GF-D8 (cell line): ENCODE results near the gene NWD2.

Experiments
- DNase-seq: peaks from one replicate; lab custom pipeline; 2025; lab: John Stamatoyannopoulos, UW

The NWD2 gene

DNA sequence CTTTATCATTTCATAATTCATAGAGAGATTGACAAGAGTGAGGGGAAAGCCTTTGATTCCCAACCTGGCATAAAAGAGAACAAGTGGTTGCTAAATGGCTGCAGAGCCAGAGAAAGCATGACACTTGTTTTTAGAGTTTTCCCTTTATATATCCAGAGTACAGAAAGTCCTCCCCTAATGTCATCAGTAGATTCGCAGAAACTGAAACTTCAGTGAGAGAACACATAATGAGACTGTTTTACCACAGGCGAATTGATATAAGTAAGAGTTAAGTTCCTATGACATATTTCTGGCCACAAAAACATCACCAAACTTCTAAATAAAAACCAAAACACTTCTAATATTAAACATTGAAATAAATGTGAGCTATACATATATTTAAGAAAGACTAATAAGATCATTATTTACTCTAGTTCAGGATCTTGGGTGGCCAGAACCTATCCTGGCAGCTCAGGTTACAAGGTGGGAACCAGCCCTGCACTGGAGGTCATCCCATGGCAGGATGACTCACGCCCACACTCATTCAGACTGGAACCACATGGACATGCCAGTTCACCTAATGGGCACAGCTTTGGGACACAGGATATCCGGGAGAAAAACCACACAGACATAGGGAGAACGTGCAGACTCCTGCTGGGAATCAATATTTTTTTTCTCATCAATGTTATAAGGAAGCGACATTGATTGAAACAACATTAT, 35.5 kb downstream of the NWD2 start:
- no peak for DNase-seq

DNA sequence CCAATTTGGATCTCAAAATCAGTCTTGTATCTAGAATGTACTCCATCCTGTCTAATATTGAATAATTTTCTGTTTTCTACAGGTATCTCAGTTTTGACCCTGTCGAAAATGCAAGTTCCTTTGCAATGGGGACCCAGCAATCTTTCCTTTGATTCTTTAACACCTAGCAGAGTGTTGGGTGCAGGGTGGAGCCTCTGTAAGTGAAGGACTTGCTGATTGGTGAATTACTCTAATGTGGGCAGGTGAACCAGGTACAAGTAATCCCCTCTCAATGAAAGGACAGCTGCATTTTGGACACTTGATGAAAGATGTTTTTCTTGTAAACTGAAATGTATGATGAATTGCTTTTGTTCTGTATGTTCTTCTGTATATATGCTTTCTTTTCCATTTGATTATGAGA, 54.9 kb downstream of the NWD2 start:
- no peak for DNase-seq

DNA sequence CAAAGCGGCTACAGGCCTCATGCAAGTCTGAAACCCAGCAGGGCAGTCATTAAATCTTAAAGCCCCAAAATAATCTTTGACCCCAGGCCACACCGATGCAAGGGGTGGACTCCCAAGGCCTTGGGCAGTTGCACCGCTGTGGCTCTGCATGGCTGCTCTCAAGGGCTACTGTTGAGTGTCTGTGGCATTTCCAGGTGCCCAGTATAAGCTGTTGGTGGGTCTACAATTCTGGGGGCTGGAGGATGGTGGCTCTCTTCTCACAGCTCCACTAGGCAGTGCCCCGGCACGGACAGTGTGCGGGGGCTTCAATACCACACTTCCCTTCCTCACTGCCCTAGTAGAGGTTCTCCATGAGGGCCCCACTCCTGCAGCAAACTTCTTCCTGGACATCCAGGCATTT, 60.1 kb downstream of the NWD2 start:
- DNase-seq = no peak

DNA sequence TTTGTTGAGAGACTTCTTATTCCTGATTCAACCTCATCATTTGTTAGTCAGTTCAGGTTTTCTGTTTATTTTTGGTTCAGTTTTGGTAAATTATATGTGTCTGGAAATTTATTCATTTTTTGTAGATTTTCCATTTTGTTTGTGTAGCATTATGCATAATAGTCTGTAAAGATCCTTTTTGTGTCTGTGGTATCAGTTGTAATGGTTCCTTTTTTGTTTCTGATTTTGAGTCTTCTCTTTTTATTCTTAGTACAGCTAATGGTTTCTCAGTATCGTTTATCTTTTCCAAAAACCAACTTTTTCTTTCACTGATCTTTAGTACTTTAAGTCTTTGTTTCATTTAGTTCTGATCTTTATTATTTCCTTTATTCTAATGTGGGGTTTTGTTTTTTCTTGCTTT, 61.4 kb downstream of the NWD2 start:
- no peak for DNase-seq

DNA sequence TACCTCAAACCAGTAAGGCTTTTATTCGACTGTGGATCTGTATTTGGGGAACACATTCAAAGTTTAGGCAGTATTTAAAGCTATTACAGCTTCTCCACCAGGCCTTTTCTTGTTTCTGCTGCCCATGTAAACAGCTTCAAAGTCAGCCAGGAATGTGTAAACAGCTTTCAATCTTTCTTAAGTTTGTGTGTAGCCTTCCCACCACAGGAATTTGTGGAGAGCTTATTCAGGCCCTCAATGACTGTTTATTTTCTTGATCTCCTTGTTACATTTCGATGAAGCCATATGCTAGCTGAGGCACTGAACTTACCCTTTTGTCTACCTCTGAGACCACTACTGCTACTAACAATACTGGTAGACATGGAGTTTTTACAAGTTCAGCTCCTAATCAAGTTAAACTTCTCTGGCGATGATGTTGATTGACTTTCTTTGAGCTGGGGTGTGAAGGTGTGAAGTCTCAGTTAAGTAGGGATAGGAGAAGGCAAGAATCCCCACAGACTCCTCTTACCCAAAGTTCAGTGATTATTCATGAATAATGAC, 72.6 kb downstream of the NWD2 start:
- DNase-seq = no peak

DNA sequence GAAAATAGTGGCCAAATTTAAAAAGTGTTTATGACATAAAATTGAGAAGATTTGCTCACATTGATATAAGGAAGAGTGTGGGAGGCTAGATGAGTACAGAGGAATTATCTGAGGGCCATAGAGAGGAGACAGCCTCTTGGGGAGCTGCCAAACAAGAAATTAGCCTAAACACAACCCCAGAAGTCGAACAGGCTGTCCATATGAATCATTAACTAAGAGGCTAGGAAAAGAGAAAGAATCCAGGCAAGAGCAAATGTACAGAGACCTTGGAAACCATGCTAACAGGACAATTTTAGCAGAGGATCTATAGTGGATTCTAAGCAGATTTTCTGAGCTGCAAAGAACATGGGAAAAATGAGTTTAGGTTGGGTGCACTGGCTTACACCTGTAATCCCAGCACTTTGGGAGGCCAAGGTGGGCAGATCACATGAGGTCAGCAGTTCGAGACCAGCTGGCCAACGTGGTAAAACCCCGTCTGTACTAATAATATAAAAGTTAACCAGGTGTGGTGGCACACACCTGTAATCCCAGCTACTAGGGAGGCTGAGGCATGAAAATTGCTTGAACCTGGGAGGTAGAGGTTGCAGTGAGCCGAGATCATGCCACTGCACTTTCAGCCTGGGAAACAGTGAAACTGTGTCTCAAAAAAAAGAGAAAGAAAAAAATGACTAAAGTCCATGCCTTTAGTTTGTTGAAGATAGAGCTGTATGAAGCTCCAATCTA, 76.1 kb downstream of the NWD2 start:
- no peak for DNase-seq

DNA sequence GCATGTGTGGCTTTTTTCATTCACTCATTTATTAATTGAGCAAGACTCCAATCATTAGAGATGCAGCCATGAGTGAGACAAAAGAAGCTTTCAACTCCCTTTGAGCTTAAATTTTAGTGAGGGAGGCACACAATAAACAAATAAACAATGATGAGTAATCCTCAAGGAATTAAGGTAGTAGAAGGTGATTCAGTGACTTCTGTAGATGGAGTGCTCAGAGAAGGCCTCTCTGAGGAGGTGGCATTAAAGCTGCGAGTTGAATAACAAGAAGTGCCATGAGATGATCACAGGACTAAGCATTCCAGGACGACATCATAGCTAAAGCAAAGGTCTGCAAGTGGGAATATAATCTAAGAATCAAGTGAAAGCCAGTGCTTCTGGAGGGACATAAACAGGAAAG, 77.6 kb downstream of the NWD2 start:
- no peak for DNase-seq

DNA sequence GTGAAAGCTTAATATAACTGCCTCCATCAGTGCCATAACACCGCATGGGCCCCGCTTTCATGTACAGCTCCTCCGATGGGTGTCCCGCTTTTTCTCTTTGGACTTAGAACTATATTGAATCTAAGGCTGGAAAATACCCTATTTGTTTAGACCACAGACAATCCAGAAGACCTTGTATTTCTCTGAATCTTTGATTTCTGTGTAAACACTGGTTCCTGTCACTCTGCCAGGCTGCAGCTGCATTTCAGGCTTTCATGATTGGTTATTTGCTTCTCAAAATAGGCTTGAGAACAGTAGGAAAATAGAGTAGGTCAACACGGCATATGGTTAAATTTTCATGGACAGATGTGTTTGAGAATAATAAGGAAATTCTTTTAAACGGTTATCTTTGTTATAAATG, 80.0 kb downstream of the NWD2 start:
- DNase-seq = no peak

DNA sequence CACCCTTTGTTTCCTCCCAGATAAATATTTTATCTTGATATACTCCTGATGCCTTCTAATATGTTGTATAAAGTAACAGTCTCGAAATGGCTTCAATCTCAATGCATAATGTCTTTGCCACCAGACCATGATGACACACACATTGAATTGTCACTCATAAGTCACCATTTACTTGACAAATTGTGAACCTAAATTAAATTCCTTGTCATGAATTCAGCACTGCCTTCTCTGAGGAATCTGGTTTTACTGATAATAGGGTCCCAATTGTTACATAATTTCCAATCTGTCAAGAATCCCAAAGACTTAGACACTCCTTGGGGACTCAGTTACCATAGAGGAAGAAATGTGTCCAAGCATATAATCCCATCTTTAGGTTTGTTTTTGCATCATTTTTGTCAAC, 82.3 kb downstream of the NWD2 start:
- no peak for DNase-seq

DNA sequence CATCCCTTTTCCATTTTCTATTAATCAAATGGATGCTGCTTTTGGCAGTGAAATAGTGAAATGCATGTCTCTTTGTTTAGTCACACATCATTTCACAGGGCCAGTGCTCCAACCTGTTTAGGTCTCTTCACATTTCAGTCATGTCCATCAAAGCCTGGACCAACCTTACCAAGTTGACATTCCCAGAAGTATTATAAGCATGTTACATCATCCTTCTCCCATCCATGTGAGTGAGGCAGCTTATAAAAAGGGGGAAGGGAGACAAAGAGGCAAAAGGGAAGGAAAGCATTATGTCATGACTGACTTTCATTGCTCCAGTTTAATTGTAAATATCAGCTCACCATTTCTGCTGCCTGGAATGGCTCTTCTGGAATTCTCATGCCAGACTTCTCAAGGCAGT, 94.4 kb downstream of the NWD2 start:
- no peak for DNase-seq

DNA sequence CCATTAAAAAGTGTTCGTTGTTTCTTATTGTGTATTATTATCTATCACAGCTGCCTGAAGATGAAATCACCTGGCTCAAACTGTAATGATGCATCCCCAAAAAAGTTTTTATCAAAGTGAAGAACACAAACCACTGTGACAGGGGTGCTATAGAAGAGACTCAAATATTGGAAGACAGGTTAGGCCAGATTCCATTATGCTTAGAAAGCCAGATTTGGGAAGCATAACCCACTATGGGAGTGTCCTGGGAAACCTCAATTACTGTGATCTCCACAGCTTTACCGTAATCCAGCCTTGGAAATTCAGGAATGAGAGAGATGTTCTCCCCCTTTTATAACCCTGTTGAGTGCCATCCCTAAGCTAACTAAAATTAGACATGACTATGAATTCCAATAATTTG, 114.2 kb downstream of the NWD2 start:
- DNase-seq = no peak

DNA sequence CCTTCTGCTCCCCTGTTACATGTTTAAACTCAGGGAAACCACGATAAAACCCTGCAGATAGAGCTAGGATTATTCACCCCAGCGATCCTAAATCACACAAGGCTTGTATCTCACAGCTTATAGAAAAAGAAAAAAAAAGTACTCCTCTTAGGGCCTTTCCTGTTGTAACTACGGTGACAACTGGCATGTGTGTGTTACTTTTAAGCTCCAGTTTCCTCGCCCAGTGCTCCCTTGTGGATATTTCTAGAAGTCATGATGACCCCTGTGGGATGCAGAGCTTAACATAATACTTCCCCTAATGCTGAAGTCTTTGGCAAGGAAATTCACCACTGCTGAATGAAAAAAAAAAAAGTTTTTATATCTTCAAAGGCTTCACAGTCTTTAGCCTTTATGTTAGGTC, 114.7 kb downstream of the NWD2 start:
- DNase-seq = no peak

DNA sequence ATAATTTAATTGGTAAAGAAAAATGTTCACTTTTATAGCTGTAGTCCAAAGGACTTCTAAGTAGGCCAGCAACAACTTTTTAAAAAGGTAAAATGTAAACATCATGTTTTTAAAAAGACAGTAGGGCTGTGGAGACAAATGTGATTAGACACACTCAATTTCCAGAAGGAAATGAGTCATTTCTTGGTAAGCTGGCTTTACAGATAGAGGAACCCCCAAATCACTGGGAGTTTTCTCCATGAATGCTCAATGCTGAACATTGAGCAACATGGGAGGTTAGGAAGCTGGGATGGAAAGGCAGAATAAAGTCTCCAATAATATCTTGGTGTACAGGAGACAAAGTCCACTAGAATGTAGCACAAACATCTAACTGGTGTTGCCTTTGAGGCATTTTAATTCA, 121.3 kb downstream of the NWD2 start:
- DNase-seq = no peak

DNA sequence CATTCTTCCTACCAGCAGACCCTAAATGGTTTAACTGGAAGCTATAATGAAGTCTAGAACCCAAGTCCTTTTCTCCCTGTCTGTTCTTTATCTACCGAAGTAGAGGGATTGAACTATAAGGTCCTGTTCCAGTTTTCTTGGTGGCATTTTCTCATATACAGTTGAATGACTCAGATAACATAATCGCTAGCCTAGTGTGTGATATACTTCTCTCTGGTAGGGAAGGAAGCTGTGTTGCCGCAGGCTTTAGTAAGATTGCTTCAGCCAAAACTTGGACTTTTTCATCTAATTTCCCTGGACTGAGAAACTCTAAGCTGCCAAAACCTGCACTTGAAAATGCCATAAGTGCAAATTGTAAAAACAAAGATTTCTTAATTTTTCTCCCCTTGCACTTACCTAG, 123.4 kb downstream of the NWD2 start:
- no peak for DNase-seq

DNA sequence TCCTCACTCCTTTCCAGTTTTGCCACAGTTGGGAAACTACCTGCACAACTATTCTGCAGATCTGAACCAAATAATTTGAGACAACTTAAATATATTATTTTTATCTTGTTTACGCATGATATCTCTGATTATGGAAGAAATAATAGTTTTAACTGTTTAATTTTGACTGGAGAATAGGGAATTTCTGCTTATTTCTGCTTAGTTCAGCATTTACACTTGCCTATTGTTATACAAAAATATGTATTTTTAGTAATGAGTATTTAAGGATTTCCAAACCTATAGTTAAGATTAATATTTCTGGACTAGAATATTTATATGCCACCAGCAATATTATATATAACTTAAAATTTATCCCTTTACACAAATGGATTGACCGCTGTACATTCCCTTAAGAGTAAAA, 125.5 kb downstream of the NWD2 start:
- DNase-seq = no peak

DNA sequence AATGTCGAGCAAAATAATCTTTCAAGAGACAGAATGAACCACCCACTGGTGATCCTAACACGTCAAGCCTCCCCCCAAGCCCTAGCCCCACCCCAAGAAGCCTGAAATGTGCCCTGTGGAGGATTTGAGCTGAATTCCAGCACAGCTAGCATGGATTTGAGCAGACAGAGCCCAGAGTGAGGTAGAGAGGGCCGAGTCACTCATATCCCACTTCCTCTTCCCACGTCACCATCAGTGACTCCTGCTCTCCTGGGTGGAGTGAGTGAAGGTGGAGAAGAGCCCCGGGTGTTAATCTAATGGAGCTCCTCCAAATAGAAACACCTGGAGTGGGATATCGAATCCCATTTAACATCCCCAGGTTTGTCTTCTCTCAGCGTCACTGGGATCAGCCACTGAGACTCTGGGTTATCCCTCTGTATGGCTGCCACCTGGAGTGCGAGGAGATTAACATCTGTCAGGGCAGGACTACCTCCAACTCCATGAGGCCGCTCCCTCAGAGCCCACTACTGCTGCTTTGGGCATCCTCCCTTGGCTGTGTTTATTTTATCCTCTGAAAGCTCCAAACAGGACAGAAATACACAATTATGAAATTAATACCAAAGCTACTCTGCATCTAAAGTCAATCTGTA, 136.6 kb downstream of the NWD2 start:
- DNase-seq = no peak

DNA sequence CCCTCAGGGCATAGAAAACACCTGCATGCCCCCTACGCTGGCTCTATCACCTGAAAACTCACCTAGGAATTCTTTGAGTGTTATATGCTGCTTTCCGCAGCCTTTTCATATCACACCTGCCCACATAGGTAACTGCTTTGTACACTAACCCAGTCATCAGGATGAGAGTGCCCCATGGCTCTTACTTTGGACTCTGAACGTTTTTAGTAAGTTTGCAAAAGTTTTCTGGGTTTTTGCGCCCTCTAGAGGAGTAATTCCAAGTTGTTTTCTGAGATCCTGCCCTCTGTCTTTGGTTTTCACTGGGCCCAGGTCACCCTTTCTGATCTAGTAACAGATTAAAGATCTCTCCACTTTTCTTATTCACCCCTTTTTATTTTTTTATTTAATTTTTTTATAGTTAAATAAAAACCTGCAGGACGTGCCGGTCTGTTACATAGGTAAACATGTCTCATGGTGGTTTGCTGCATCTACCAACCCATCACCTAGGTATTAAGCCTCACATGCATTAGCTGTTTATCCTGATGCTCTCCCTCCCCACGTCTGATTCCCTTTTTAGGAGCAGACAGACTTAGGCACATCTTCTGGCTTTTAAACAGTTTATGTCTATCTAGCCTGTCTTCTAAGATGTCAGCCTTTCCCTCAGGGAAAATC, 139.2 kb downstream of the NWD2 start:
- no peak for DNase-seq

DNA sequence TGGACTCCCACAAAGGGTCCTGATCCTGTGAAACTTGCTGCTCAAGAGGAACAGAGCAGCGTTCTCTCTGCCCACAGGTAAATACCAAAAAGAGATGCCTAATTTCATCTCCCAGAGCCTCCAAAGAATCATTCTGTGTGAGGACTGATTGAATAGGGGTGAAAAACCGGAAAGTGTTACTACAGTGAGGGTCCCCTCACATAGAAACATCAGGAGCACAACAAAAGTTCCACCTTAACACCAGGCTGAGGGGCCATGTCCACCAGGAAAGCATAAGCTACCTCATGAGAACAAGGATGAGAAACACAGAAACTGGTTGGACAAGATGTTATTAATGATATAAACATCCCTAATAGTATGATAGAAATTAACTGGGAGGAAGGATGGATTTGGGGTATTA, 140.9 kb downstream of the NWD2 start:
- no peak for DNase-seq

DNA sequence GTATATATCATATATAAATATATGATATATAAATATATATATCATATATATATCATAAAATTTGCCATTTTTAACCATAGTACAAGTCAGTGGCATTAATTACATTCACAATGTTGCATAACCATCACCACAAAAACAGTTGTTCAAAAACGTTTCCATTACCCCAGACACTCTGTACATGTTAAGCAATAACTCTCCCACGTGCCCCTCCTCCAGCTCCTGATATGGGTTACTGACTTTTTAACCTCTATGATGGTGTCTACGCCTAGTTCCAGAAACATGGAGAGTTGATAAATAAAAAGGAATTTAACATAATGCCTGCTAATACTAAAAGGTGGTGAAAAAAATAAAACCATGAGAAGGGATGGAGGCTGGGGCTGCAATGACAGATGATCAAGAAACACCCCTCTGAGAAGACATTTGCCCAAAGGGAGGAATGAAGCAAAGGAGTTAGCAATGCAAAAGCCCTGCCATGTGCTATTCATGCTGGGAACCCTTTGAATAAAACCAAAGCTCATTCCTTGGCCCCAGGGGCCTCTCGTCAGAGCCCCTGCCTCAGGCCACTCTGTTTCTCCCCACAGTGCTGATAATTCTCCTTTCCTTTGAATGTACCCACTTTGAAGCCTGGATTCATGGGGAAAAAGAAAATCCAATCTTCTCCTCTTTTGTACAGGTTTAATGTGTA, 144.3 kb downstream of the NWD2 start:
- DNase-seq = peak; percentile 32

DNA sequence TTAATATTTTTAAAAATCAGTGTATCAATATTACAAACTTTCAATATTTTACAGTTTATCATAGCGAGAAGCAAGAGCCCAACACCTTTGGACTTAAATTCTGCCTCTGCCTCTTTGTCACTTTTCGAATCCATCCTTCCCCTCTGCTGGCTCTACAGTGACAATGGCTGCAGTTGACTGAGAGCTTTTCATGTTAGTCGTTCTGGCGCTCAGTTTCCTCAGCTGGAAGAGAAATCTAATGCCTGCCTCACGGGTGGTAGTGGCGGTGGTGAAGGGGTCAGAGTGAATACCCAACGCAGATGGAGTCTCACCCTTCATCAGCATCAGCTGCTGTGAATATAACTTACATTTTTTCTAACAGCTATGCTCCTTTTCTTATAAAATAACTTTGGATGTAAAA, 144.8 kb downstream of the NWD2 start:
- no peak for DNase-seq

DNA sequence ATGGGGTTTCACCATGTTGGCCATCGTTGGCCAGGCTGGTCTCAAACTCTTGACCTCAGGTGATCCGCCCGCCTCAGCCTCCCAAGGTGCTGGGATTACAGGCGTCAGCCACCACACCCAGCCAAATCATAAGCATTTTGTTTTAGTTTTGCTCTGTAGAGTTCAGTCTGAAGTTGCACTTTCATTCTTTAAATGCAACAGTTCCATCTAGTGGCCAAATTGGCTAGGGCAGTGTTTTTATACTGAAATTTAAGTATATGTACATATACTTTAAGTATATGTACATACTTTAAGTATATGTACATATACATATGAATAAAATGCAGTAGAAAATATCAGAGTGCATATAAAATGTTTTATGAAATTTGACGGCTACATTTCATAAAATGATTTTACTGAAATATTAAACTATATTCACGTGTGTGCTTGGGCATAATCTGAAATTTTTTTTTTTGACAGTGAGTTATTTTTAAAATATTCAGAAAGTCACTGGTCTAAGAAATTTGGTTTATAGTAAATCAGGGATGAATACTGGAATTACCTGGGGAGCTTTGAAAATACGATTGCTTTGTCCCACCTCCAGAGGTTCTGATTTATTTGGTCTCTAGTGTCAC, 145.5 kb downstream of the NWD2 start:
- no peak for DNase-seq
